HG03469 (cell line): ENCODE measurements around the gene FCER1A.

Source experiments
- ATAC-seq: cut with Tn5 transposase; IDR thresholded peaks from one replicate; pipeline ENCODE4 v1.9.1; 2021; ENCODE audit warnings: mild to moderate bottlenecking, moderate library complexity, moderate number of reproducible peaks; ENCODE audit not compliant: unreplicated experiment

Gene FCER1A

DNA sequence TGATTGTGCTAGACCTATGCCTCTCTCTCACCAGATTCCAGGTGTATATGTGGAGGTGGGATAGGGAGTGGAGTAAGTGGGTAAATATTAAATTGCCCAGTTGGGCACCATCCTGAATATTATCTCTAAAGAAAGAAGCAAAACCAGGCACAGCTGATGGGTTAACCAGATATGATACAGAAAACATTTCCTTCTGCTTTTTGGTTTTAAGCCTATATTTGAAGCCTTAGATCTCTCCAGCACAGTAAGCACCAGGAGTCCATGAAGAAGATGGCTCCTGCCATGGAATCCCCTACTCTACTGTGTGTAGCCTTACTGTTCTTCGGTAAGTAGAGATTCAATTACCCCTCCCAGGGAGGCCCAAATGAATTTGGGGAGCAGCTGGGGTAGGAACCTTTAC is at the start of gene FCER1A:
TSS of gene FCER1A (plus strand) at position 242 of the 400 bp plus-strand sequence. CDS start at position 271, 29 bp downstream.
- no peak for ATAC-seq

DNA sequence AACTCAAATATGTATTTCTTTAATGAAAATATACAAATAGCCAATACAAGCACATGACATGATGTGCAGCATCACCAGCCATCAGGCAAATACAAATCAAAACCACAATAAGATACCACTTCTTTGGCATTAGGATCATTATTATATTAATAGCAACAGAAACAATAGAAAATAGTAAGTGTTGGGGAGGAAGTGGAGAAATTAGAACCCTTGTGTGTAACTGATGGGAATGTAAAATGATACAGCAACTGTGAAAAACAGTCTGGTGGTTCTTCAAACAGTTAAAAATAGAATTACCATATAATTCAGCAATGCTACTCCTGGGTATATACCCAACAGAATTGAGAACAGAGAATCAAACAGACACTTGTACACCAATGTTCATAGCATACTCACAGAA is 40.8 kb upstream of the FCER1A start:
- ATAC-seq: no peak

DNA sequence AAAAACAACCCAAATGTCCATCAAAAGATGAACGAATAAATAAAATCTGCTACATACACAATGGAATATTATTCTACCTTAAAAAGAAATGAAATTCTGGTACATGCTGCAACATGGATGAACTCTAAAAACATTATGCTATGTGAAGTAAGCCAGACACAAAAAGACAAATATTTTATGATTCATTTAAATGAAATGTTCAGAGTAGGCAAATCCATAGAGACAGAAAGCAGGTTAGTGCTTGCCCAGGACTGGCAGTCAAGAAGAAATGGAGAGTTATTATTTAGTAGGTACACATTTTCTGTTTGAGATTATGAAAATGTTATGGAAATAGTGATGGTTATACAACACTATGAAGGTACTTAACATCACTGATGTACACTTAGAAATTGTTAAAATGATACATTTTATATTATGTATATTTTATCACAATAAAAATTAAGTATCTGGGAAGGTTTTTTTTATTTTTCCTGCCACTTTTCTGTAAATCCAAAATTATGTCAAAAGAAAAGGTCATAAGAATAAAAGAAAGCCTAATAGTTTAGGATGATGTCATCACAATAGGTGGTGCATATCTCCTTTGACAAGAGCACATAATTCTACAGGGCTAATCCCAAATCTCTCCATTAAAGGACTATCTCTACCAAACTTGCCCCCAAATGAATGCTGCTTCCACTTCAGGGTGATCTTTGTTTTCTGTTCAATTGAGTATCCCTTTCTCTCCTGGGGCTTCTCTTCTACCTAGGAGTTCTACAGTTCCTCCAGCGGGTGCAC is 40.2 kb upstream of the FCER1A start:
- ATAC-seq: no peak

DNA sequence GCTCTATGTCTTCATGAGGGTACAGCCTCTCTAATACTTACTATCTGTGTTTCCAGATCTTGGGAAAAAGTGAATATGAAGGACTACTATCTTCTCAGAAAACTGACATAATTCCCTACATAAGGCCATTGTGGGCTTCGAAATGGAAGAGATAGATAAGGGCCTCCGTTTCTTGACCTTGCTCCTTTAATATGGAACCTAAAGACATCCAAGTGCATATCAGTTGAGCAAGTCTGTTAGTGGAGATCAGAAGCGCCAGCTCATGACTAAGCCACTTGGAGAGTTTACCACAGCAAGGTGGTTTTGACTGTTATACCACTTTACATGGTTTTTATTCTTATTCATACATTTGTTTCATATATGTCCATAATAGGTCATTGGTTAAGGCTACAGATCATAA is 35.3 kb upstream of the FCER1A start:
- no peak for ATAC-seq

DNA sequence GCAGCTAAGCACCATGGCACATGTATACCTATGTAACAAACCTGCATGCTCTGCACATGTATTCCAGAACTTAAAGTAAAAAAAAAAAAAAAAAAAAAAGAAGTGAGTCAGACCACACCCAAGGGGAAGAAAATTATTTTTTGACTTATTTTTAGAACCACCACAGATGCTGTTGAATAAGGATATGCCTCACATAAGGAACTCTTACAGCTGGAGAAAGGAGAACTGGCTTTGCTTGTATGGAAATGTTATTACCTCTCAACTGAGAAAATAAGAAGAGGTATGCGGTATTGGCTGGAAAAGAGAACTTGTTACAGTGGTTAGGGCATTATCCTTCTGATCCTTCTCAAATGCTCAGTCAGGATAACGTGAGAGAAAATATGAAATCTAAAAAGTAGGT is 27.5 kb upstream of the FCER1A start:
- no peak for ATAC-seq

DNA sequence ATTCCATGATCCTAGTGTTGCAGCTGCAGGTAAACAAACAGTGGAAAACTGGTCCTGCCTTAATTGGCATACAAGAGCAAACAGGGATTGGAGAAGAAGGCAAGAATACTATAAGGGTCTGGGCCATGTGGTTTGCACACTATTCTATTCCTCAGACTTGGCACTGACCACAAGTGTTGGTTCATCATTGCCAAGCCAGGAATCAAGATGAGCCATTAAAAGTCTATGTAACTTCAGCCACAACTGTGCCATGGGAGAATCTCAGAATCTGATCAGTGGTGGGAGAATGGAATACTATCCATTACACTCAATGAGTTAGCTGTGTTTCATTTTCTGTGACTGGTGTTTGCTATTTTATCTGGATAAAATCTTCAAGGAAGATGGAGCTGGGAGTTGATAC is 26.2 kb upstream of the FCER1A start:
- ATAC-seq: no peak

DNA sequence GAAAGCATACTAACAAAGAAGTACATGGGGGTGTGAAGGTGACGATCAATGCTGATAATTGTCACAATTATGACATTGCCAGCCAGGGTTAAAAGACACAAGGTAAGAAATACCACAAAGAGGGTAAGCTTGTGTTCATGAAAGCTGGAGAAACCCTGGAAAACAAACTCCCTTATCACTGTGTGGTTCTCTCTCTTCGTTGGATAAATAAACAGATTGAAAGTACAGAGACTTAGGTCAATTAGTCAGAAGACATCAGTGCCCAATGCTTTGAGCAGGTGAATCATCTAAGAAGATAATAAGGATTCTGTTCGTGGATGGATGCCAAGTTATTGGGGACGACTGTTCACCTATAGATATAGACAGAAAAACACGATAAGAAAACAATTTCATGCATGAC is 22.4 kb upstream of the FCER1A start:
- no peak for ATAC-seq

DNA sequence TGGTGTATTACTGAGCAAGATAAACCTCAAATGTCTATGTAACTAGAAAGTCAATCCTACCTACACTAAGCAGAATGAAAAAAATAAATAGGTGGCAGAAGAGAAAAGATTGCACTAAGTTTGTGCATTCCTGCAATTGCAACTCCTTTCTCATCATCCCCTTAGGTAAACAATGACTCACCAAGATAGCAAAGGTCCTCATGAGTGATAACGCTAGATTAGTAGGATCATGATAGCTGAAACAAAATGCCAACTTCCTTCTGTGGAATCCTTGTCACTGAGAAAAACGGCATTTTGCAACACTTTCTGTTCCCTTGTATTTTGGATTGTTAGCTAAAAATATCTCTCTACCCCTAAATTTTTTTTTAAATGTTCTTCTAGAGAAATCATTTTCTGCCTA is 20.0 kb upstream of the FCER1A start:
- no peak for ATAC-seq

DNA sequence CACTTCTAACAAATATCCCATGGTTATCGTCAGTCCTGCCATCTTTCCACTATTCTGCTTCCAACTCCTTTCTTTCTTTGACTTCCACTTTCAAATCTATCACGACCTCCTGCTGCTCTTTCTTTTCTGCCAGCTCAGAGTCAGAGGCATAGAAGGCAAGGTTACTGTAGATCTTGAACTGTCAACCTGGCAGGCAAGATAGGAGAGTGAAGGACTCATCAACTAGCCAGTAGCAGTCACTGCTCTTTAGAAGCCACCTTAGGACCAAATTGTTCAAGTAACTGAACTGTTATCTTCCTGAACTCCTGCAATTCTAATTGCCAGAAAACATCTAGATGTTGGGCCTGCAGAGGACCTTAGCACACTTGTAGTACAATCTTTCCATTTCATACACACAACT is 13.1 kb upstream of the FCER1A start:
- ATAC-seq: no peak

DNA sequence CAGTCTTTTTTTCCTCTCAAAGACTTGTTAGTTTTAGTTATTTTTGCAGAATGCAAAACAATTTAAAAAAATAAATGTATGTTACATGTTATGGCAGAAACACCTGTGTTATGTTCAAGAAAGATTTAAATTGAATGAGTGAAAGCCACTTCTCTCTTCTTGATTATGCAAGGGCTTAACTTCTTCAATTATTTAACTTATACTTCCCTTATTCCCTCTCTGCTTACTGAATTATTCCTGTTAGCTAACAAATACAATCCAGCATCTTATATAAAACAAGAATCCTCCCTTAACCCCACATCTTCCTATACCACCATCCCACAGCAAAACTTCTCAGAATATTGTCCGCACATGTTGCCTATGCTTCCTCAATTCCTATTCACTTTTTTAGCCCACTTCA is 10.7 kb upstream of the FCER1A start:
- no peak for ATAC-seq

DNA sequence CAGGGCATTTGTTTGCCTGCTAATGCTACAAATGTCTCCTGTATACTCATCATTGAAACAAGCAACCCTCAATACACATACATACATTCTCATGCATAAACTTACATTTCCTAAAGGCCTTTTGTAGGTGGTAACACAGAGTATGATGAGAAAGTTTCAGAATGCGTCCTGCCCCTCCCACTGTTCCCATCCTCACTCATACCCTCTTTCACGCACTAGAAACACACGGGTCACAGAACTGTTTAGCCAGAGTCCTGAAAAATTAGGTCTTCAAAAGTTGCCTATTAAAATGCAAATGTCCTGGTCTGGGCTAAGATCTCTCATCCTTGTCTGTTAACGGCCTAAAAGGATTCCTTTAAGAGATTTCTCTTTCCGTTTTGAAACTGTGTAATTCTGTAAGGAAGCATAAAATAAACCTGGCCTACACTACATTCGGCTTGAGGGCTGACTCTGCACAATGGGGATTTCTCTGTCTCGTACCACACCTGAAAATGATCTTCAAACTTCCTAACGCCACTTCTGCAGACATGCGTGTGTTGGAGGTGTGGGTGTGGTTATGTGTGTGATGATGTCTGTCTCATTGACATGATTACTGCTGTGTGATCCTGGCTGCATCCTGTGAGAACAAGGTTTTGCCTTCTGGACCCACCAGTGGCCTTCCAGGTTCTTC is 5.3 kb upstream of the FCER1A start:
- no peak for ATAC-seq

DNA sequence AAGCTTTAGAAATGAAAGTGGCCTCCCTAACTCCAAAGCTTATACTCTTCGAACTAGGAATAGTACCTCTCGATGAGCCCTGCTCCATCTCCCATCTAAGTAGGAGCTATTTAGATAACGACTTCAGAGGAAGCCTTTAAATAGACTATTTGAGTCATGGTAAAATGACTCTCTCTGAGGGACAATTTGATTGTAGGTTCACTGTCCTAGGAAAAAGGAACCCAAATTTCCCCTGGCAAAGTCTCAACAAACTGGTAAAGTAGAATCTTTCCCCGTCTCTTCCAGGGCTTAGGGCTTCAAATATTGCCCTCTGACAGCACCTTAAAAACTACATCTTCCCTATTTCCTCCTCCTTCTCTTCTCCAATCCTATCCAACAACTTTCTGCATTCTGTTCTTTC is 2.0 kb upstream of the FCER1A start:
- no peak for ATAC-seq

DNA sequence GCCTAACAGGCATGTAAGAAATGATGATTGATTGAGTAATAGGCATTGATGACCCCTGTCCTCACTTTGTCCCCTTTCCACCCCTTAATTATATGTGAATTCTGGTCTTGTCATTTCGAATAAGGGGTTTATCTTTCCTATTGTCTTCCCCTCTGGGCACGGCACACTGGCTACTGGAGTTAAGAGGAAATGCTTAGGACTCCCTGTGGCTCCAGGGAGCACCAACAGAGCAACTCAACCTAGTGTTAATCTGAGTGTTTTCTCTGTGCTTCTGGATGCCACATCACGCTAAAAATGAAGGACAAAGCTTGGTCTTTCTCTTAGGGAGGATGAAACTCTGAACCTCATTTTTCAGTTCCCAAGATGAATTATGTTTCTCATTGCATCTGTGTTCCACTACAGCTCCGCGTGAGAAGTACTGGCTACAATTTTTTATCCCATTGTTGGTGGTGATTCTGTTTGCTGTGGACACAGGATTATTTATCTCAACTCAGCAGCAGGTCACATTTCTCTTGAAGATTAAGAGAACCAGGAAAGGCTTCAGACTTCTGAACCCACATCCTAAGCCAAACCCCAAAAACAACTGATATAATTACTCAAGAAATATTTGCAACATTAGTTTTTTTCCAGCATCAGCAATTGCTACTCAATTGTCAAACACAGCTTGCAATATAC is 5.3 kb downstream of the FCER1A start:
- no peak for ATAC-seq

DNA sequence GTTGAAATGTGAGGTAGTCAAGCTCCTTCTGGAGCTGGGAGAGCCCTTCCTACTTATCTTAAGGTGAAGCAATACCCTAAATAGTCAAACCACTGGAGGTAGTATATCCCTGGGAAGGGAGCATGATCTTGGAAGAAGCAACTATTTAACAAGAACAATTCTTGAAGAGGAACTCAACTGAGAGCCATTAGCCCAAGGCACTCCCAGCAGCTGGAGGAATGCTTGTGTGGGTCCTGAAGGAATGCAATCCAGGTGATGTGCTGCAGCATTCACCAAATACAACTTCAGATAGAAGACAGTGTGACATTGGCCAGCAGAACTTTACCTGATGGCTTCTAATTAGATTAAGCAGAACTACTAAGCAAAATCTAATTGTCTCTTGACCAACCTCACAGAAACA is 9.5 kb downstream of the FCER1A start:
- no peak for ATAC-seq

DNA sequence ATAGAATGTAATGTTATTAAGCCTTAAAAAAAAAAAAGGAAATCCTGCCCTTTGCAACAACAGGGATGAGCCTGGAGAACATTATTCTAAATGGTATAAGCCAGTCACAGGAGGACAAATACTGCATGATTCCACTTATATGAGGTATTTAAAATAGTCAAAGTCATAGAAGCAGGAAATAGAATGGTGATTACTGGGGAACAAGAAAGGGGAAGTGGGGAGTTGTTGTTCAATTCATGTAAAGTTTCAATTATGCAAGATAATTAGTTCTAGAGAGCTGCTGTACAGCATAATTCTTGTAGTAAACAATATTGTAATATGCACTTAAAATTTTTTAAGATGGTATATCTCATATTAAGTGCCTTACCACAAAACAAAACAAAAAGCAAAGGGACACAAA is 13.2 kb downstream of the FCER1A start:
- no peak for ATAC-seq

DNA sequence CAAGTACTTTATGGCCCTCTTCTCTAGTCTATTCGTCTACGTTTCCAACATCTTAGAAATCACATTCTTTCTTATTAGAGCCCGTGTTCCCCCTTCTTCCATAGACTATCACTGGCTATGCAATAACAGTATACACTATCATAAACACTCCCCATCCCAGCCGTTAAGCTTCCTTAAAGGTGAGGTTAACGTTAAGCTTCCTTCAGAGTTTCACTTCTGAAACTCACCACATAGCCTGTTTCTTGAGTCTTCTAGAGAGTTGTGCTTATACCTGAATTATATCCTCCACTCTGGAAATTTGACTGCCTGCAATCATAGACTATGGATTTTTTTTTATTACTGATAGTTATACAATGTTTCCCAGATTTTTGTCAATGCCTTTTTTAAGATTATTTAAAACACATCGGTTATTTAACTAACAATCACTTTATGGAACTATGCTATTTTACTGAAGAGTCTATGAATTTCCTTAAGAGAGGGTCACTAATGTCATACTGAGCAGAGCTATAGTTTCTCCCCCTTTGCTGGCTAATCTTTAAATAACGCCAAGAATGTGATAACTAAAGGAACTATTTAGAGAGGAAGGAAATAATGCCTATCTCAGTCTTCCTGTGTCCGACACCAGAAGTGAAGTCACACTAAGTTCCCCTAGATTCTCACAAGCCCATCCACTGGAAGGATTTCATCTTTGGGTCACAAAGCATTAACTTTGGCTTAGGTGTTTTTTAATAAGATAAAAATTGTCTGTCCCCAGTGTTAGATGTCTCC is 16.8 kb downstream of the FCER1A start:
- no peak for ATAC-seq

DNA sequence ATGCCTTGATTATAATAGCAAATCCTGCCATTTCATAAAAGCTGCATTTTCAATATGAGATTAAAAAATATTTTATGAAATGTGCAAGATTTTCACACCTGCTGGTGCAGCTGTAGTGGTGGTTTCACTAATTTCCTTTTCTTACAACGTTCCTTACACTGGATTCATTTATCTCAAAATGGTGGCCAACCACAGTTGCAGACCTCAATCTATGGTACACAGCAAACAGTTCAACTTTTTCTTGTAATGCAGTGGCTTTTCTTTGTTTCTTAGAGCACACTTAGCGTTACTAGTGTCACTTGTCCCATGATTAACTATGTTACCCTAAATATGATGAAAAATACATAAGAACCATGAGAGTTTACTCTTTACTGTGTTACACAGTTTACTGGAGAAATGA is 32.7 kb downstream of the FCER1A start:
- no peak for ATAC-seq

DNA sequence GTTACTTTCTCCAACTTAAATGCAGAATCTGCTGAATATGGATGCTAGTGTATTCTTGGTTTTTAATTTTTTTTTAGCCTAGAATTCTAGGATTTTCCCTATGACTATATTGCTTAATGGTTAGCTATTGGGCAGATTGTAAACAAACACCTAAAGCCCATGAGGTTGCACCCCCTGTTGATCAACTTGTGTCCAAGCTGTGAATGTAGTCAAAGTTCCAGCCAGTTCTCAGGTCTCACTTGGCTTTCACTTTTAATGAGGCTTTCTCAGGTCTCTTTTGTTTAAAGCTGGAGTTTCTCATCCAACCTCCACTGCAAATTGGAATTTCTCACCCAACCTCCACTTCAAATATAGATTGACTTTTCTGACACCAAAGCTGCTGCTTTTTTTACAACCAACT is 35.9 kb downstream of the FCER1A start:
- ATAC-seq: no peak

DNA sequence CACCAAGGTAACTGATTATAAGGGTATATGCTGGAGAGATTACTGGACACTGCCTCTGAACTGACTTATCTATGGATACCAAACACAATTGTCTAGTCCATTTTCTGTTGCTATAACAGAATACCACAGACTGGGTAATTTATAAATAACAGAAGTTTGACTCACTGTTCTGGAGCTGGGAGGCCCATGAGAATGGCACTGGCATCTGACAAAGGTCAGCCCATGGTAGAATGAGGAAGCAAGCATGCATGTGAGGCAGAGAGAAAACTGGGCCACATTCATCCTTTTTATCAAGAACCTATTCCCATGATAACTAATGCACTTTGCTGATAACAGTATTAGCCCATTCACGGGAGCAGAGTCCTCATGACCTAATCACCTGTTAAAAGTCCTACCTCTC is 37.4 kb downstream of the FCER1A start:
- ATAC-seq: no peak

DNA sequence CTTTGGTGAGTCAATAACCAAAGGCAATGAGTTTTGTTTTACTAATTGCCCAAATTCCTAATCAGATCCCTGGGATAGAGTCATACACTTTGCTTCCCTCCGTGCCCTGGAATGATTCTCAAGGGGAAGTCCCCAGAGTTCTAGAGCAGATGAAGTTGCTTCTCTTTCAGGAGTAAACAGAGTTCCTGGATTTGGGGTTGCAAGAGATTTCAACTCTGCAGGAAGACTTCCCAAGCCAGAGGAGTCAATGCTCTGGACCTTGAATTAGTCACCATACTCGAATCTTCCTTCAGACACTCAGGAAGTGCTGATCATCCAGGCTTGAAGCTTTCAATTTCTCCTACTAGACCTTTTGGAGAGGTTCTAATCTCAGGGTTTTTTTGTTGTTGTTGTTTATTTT is 39.6 kb downstream of the FCER1A start:
- ATAC-seq: no peak

DNA sequence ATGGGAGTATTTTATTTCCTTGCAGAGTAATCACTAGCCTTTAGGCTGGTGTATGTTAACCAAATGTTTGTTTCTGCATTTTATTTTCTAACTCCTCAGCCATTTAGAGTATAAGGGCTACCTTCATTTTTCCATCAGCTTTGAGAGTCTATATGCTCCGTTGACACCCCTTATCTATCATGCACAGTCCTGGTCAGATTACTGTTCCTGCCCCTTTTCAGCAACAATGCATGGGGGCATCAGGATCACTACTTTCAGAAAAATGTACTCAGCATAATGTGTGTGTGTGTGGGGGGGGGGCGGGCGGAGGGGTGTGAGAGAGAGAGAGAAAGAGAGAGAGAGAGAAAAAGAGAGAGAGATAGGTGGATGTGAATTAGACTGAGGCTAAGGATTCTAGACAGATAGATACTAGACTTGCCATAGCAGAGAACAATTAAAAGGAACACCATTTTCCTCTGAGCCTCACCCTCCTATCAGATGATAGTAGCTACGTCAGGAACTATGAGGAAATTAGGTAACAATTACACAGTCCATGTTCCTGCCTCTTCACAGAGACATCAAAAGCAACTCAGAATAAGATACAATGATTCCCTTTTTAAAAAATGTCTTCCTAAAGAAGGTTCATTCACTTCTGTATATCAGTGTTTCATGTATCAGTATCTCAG is 40.8 kb downstream of the FCER1A start:
- ATAC-seq: no peak
